Measurements from ENCODE around the gene TPPP3. TPM values are rescaled to one million over a fixed set of nuclear protein-coding genes. Genes with fewer than 3 reads are reported as not detected.

Gene TPPP3
- total RNA-seq = not detected in 2 replicates

GRCh38 chr16:67393111-67393787 is at the start of gene TPPP3:
TSS of gene TPPP3 (minus strand) at chr16:67393498. CDS start at chr16:67391111, 2,387 bp downstream.

GRCh38 chr16:67430977-67431774 is 37.9 kb upstream of the TPPP3 start, which contains the start of gene HSD11B2:
TSS of gene HSD11B2 (plus strand) at chr16:67431121. CDS start at chr16:67431249, 128 bp downstream.

DNA sequence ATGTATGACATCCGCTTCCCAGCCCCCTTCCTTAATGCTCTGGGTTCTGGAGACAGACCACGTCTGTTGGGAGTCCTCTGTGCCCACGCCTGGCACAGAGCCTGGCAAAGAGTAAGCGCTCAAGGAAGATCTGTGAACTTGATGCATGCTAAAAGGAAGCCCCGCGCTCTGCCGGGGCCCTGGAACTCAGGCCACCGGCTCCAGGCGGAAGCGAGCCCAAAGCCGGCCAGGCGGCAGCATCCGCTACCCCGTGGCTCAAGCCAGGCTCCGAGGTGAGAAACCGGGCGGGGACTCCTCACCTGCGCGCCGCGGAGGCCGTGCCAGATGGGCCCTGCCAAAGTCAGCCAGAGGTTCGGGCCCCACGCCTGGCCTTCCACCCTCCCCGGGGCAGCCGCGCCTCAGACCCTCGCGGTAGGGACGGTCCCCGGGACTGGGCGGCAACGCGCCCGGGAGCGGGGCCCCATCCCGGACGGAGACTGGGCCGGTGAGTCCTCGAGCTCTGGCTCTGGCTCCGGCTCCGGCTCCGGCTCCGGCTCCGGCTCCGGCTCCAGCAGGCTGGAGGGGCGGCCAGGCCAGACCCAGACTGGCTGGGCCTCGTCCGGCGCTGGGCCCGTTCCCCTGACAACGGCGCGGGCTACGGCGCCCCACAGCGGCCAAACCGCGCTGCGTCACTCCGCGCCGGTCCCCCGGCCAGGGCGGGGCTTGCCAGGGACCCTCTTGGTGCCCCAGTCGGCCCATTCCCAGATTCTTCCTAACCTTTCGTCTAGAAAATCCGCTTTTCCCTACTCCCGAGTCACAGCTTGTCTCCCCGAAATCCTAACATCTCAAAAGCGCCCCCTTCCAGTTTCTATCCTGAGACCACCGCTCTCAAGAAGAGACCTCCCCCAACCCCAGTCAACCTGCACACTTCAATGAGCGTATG is 22.8 kb upstream of the TPPP3 start, which contains the start of gene ZDHHC1:
Gene ZDHHC1, minus strand, starts transcription at position 606 of the 922 bp plus-strand sequence. CDS start 8,702 bp downstream, outside the sequence.

Other genes starting within 250 kb of the TPPP3 start
- 59.2 and 71.5 TPM in 2 replicates for gene B3GNT9, start 242.5 kb downstream of the TPPP3 start, total RNA-seq
- 25.2 and 28.0 TPM in 2 replicates for gene TRADD, start 233.6 kb downstream of the TPPP3 start, total RNA-seq
- gene FBXL8, start 233.5 kb downstream of the TPPP3 start, total RNA-seq = 17.1 and 20.8 TPM in 2 replicates
- 5.3 and 7.7 TPM in 2 replicates for gene HSF4, start 228.8 kb downstream of the TPPP3 start, total RNA-seq
- gene NOL3, start 223.0 kb downstream of the TPPP3 start, total RNA-seq = 20.3 and 26.3 TPM in 2 replicates
- 8.7 and 16.3 TPM in 2 replicates for gene MATCAP1, start 209.5 kb downstream of the TPPP3 start, total RNA-seq
- gene EXOC3L1, start 203.4 kb downstream of the TPPP3 start, total RNA-seq = 0.69 and 1.3 TPM in 2 replicates
- gene E2F4, start 201.3 kb downstream of the TPPP3 start, total RNA-seq = 49.0 and 49.8 TPM in 2 replicates
- gene ELMO3, start 194.4 kb downstream of the TPPP3 start, total RNA-seq = 0.06 and 0.83 TPM in 2 replicates
- 33.8 and 46.5 TPM in 2 replicates for gene TMEM208, start 166.4 kb downstream of the TPPP3 start, total RNA-seq
- 18.8 and 22.7 TPM in 2 replicates for gene FHOD1, start 146.0 kb downstream of the TPPP3 start, total RNA-seq
- gene SLC9A5, start 144.5 kb downstream of the TPPP3 start, total RNA-seq = 0.05 and 0.56 TPM in 2 replicates
- 6.8 and 13.0 TPM in 2 replicates for gene PLEKHG4, start 114.0 kb downstream of the TPPP3 start, total RNA-seq
- gene KCTD19, start 66.8 kb downstream of the TPPP3 start, total RNA-seq = not detected in 2 replicates
- not detected in 2 replicates for gene LRRC36, start 66.7 kb downstream of the TPPP3 start, total RNA-seq
- 8.8 and 11.4 TPM in 2 replicates for gene ZDHHC1, start 23.0 kb upstream of the TPPP3 start, total RNA-seq
- gene HSD11B2, start 37.6 kb upstream of the TPPP3 start, total RNA-seq = 0.93 and 2.0 TPM in 2 replicates
- 99.7 and 107 TPM in 2 replicates for gene ATP6V0D1, start 87.7 kb upstream of the TPPP3 start, total RNA-seq
- gene AGRP, start 90.0 kb upstream of the TPPP3 start, total RNA-seq = not detected in 2 replicates
- 34.4 and 46.2 TPM in 2 replicates for gene RIPOR1, start 135.3 kb upstream of the TPPP3 start, total RNA-seq
- 12.5 and 19.1 TPM in 2 replicates for gene CTCF, start 169.0 kb upstream of the TPPP3 start, total RNA-seq